ENCODE data around the gene HOXB8.

The HOXB8 gene

DNA sequence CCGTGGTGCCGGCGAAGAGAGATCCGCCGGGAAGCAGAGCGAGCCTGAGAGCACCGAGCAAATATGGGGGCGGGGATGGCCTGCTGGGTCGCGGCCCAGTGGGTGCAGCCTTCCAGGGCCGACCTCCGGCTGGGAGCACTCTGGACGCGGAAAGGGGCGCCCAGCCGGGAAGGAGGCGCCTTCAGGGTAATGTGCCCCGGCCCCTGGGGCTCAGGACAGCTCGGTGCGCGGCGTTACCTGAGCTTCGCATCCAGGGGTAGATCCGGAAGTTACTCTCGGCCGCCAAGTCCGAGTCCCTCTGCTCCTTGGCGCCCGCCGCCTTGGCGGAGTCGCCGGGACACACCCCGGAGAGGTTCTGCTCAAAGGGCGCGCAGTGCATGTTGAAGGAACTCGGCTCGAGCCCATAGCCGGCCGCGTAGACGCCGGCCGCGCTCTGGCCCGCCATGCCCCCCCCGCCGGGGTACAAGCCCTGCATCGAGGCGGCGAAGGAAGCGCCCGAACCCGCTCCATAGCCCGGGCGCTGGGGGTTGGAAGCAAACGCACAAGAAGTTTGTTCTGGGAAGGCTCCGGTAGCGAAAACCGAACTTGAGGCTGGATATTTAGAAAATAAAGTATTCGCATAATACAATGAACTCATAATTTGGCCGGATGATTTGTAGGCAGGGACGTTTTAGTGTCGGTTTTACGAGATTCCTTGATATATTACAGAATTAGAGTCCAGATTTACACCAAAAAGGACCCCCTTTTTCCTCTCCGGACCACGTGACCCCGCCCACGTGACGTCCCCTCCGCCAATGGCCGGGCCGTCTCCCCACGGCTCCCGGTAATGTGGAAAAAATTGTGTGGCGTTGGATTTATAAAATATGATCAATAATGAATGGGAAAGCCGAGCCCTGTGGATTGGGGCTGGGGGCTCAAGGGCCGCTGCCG lies 4.5 kb downstream of the HOXB8 start, which contains the start of gene HOXB7:
TSS of gene HOXB7 (minus strand) at position 736 of the 930 bp plus-strand sequence. CDS start at position 637, 99 bp downstream.
- Mint-ChIP-seq H3K9me3 (peaks cover 2% of the 10 kb centered on the region), H3K36me3 (no peaks in the 10 kb centered on the region), H3K4me3 (peak within 1 kb of the TSS; percentile 88), H3K27ac (peak within 1 kb of the TSS; percentile 9), H3K27me3 (peaks cover 98% of the 10 kb centered on the region), H3K4me1 (peaks cover 55% of the 10 kb centered on the region)
- peak; percentile 63 for ATAC-seq

DNA sequence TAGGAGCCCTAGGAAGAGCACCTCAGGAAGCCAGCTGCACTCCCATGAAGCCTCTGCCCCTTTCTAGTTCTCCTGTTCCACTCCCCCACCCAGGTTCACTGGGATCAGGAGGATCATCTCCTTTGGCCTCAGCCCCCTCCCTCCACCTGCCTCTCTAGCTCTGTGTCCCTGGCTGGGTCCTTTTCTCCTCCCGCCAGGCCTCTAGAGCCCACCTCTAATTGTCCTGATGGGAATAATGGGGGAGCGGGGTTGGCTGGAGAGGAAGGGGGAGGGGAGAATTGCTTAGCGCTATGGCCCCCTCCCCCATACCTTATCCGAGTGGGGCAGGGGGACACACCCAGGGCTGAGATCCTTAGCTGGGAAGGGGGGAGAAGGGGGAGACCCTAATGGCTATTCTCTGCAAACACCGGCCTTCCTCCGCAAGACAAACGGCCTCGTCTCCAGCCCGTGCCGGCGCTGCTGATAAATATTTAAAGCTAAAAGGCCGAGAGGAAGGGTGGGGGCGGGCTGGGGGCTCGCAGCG lies 5.3 kb downstream of the HOXB8 start:
- no peaks in the 10 kb centered on the region for H3K9me3 Mint-ChIP-seq
- H3K27me3 Mint-ChIP-seq: peaks cover 98% of the 10 kb centered on the region
- peak overlapping the region; percentile 88 for H3K4me3 Mint-ChIP-seq
- peak overlapping the region; percentile 9 for H3K27ac Mint-ChIP-seq
- ATAC-seq: no peak
- H3K4me1 Mint-ChIP-seq: peaks cover 51% of the 10 kb centered on the region
- no peaks in the 10 kb centered on the region for H3K36me3 Mint-ChIP-seq

DNA sequence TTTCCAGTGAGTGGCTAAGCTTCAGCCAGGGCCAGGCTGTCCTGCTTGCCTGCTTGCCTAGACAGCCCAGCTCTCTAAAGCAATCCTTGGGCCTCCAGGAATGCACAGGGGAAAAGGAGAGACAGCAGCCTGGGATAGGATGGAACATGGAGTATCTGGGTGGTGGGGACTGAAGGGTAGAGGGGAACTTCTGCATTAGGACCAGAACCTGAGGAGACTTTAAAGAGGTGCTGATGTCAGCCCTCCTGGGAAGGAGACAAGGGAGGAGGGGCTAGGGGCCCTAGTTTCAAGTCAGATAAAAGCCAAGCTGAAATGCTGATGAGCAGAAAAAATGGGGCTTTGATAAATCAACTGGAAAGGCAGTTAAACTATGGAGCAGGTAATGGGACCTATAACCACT lies 6.1 kb downstream of the HOXB8 start:
- Mint-ChIP-seq H3K4me1 (peaks cover 43% of the 10 kb centered on the region), H3K36me3 (no peaks in the 10 kb centered on the region), H3K4me3 (peak overlapping the region; percentile 4), H3K27ac (no peak overlapping the region), H3K9me3 (no peaks in the 10 kb centered on the region), H3K27me3 (peaks cover 98% of the 10 kb centered on the region)
- no peak for ATAC-seq

DNA sequence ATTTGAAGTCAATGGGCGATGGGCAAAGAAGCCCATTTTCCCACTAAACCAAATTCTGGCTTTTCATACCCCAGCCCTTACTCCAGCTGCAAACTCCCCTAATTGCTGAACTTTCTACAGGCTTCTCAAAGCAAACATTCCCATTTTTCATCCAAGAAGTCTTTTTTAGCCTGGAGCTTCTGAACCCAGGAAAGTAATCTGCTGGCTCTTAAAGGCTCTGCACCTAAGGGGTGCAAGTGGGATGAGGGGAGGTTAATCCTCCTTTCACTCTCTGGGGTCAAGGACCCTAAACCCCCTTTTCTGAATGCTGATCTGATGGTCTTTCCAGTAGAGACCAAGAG lies 6.6 kb downstream of the HOXB8 start:
- peaks cover 37% of the 10 kb centered on the region for H3K4me1 Mint-ChIP-seq
- no peak overlapping the region for H3K27ac Mint-ChIP-seq
- H3K36me3 Mint-ChIP-seq: no peaks in the 10 kb centered on the region
- no peaks in the 10 kb centered on the region for H3K9me3 Mint-ChIP-seq
- no peak for ATAC-seq
- no peak overlapping the region for H3K4me3 Mint-ChIP-seq
- peaks cover 98% of the 10 kb centered on the region for H3K27me3 Mint-ChIP-seq

DNA sequence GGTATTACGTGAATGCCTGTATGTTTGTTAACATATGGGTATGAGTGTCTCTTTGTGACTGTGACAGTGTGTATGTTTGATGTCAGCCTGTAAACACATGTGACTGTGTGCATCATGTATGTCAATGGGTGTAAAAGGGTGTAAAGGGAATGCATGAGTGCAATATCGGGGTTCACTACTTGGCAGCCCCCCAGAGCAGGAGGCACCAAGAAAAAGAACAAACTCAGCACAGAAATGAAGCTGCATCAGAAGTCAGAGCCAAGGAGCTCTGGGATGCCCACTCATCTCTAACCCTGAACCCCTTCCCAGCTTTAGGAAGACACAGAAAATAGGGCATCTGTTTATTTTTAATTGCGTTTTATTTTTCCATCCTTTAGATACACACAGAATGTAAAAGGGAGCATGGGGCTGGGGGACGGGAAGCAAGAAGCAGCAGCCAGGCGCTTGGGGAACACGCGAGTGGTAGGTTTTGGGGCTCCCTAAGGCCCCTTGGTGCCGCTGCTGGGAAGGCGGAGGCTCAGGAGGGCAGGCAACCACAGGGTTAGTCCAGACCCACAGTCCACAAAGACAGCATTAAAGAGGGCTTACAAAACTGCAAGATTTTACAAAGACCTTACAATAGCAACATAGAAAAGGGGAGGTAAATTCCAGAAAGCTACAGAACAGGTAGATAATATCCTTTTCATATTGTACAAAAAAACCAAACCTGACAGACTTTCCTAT lies 8.0 kb downstream of the HOXB8 start:
- no peak overlapping the region for H3K27ac Mint-ChIP-seq
- no peaks in the 10 kb centered on the region for H3K36me3 Mint-ChIP-seq
- H3K4me3 Mint-ChIP-seq: no peak overlapping the region
- H3K4me1 Mint-ChIP-seq: peaks cover 31% of the 10 kb centered on the region
- no peak for ATAC-seq
- peaks cover 98% of the 10 kb centered on the region for H3K27me3 Mint-ChIP-seq
- no peaks in the 10 kb centered on the region for H3K9me3 Mint-ChIP-seq

DNA sequence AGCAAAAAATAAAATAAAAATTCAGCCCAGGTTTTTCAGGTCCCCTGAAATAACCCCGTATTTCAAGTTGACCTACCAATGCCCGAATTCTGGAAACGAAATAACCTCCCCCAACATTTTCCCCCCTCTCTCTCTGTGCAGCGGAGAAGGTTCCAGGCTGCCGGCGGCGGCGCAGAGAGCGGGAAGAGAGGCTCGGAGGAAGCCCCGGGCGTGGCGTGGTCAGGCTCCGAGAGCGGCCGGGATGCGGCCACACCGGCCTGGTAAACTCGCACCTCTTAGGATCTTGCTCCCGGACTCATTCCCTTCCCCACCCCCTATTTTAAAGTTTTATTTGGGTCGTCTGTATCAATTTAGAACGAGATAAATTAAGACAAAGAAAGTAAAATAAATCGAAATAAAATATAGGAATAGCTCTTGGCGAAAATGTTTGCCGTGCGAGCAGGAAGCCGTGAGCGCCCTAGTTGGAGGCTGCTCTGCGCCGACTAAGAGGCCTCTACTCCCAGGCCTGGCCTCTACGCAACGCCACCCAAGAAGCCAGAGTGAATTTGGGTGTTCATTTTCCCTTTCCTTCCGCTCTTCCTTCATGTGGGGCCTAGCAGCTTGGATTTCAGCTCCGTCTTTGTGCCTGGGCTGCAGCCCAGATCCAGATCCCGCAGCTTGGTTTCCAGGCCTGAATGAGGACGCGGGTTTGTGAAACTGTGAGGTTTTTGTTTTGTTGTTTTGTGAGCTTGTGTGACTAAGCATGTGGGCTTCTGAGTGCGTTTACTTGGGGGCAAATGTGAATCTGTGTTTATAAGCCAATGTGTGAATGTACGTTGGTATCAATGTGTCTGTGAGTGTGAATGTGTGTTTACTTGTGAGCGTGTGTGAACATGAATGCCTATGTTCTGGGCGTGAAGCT lies 8.9 kb downstream of the HOXB8 start:
- no peak for ATAC-seq
- Mint-ChIP-seq H3K27ac (no peak overlapping the region), H3K4me3 (no peak overlapping the region), H3K36me3 (no peaks in the 10 kb centered on the region), H3K27me3 (peaks cover 98% of the 10 kb centered on the region), H3K9me3 (no peaks in the 10 kb centered on the region), H3K4me1 (peaks cover 24% of the 10 kb centered on the region)

DNA sequence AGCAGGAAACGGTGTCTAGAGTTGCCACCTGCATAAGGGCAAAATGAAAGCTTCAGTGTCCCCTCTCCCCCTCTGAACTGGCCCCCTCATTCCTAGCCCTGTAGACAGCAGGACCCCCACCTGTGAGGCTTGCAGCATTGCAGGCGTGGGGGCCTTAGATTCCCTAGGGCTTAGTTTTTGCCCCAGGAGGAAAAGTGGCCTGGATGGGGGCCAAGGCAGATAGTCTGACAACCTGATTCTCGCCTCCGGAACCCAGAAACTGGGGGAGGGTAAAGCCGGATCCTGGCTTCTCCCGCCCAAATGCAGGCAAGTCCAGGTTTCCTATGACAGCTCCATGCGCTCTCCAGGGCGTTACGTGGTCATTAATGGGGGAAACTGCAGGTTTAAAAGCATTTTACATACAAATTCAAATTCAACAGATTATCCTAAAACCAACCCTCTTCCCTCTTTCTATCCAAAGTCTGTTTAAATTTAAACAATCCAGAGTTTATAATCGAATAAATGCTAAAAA lies 9.6 kb downstream of the HOXB8 start:
- Mint-ChIP-seq H3K4me3 (no peak overlapping the region), H3K4me1 (peaks cover 16% of the 10 kb centered on the region), H3K9me3 (no peaks in the 10 kb centered on the region), H3K27me3 (peaks cover 98% of the 10 kb centered on the region), H3K36me3 (no peaks in the 10 kb centered on the region), H3K27ac (no peak overlapping the region)
- no peak for ATAC-seq

DNA sequence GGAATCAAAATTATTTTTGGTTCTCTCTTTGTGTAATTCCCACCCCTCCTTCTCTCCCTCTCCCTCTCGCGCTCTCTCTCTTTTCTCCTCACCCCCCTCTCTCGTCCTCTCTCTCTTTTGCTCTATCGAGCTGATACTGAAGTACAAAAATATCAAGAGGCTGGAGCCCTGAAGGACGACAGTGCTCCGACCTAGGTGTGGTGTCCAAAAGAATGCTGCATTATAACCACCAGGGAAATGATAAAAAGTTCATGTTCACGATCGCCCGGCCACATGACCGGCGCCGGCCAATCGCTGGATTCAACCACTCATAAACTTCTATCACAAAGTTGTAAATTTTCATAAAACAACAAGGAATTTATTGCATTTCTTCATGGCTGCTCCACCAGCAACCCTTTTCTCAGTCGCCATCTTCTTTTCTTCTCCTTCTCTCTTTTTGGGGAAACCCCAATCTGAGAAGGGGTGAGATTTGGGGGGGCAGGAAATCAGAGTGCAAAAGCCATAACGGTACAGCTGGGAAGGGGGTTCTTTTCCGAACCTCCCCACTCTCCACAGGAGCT lies 10.2 kb downstream of the HOXB8 start, which contains the start of gene HOXB6:
TSS of gene HOXB6 (minus strand) at position 217 of the 560 bp plus-strand sequence. CDS start 6,836 bp downstream, outside the sequence.
- no peak within 1 kb of the TSS for H3K4me3 Mint-ChIP-seq
- H3K9me3 Mint-ChIP-seq: no peaks in the 10 kb centered on the region
- no peak within 1 kb of the TSS for H3K27ac Mint-ChIP-seq
- H3K27me3 Mint-ChIP-seq: peaks cover 100% of the 10 kb centered on the region
- no peaks in the 10 kb centered on the region for H3K36me3 Mint-ChIP-seq
- peaks cover 15% of the 10 kb centered on the region for H3K4me1 Mint-ChIP-seq
- ATAC-seq: no peak

DNA sequence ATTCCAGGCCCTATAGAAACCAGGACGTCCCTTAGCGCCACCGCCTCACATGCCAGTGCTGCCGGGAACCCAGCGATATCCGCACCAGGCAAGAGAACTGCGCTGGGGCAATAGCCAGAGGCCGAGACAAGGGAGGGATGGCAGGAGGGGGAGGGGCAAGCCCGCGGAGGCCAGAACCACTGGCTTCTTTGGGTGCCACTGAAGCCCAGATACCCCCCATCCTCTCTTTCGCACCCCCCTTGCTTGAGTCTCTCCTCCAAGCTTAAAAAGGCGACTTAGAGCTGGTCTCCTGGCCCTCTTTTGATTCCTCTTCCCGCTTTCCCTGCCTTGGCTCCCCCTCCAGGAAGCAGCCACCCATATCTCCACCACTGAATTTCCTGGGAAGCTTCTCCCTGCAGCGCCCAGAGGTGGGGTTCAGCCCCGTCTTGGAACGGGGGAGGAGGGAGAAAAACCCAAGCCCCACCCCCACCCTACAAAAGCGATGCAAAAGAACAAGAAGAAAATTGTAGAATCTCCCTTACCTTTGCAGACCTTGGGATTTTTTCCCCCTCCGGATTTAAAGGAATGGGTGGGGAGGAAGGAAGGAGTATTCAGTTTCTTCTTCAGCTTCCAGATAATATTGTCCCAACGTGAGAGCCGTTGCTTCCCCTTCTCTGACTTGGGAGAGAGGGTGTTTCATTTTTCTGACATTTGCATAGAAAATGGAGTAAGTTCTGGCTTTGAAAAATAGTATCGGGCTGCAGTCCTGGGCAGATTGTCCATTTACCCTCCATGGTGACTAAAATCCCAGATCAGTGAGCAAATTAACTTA lies 10.9 kb downstream of the HOXB8 start:
- no peaks in the 10 kb centered on the region for H3K9me3 Mint-ChIP-seq
- no peak for ATAC-seq
- H3K4me1 Mint-ChIP-seq: peaks cover 15% of the 10 kb centered on the region
- H3K27ac Mint-ChIP-seq: no peak overlapping the region
- H3K4me3 Mint-ChIP-seq: no peak overlapping the region
- H3K36me3 Mint-ChIP-seq: no peaks in the 10 kb centered on the region
- H3K27me3 Mint-ChIP-seq: peaks cover 100% of the 10 kb centered on the region

DNA sequence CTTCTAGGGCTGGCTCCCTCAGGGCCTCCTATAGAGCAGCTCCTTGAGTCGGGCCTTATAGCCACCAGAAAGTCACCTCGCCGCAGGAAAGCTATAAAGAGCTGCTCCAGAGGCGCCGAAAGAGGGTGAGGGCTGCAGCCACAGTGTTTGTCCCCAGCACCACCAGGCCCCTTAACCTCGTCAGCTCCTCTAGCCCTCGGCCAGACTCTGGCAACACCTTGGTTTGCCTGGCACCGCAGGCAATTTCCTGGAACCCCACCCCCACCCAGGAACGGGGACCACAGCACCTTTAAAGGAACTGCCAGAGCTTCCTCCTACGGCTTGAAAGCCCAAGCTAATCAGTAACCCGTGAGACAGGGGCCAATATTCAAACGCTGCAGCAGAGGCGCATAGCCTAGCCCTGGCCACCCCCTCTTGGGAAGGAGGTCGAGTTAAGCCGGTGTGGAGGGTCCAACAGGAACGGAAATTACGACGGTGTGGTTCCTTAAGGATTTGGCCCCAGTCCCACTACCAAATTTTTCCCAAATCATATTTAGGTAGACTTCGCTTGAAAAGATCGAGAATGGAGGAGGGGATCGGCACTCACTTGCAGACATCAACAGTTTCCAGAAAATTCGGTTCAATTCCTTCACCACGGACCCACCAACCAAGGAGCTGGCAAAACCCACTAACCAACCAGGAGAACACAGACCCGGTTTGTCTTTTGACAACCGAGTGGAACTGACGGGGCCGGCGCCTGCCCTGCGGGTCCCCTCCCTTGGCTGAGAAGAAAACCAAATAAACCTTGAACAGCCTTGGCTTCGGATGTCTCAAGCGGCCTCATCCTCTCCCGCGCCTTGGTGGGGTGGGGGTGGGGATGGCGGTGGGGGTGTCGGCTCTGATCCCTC lies 13.3 kb downstream of the HOXB8 start:
- no peak for ATAC-seq
- Mint-ChIP-seq H3K9me3 (no peaks in the 10 kb centered on the region), H3K27me3 (peaks cover 100% of the 10 kb centered on the region), H3K4me3 (no peak overlapping the region), H3K4me1 (peaks cover 23% of the 10 kb centered on the region), H3K27ac (no peak overlapping the region), H3K36me3 (no peaks in the 10 kb centered on the region)

DNA sequence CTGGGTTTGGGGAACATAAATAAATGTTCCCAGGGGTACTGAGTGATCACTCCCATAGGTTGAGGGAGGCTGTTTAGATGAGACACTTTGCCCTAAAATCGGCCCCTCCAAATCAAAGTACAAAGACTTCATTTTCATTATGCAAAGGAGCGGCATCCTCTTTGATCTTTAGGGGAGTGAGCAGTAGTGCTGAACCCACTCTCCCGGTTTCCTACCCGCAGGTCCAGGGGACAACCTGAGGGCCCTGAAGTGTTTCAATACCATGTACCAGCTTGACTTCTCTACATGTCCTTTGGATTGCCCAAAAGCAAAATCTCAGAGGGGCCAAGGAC lies 13.9 kb downstream of the HOXB8 start:
- Mint-ChIP-seq H3K4me3 (no peak overlapping the region), H3K36me3 (no peaks in the 10 kb centered on the region), H3K27ac (no peak overlapping the region), H3K4me1 (peaks cover 29% of the 10 kb centered on the region), H3K9me3 (no peaks in the 10 kb centered on the region), H3K27me3 (peaks cover 100% of the 10 kb centered on the region)
- ATAC-seq: no peak

DNA sequence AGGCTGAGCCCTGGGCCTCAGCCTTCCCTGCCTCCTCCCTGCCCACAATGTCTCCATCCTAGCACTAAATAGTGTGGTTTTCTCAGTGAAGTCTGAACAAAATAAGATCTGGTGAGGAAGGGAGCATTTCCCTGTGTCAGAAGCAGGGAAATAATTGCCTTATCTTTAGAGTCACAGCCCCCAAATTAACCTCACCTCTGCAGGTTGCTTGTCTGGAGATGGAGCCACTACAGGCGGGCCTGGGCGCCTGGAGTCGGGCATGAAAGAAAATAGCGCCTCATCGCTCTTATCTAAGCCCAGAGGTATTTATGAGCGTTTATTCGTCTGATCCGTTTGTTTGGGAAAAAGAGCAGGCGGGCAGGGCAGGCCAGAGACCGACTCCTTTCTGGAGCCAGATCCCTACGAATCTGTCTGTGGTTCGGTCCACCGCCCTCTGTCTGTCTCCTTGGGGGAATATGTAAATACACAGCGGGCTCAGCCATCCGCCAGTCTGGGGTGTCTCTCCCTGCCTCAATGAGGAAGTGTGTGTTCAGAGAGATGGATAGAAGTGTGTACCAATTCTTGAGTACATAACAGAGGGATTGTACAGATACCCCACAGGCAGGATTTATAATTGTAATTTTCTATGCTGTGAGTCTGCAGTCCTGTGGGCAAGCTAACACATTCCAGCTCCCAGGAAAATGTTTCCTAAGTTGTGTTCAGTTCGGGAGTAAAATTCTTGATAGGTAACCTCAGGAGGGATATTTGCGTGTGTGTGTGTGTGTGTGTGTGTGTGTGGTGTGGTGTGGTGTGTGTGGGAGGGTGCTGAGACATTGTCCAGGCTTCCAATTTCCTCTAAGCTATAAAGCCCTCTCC lies 14.6 kb downstream of the HOXB8 start:
- Mint-ChIP-seq H3K4me3 (no peak overlapping the region), H3K27ac (no peak overlapping the region), H3K9me3 (no peaks in the 10 kb centered on the region), H3K36me3 (no peaks in the 10 kb centered on the region), H3K4me1 (peaks cover 31% of the 10 kb centered on the region), H3K27me3 (peaks cover 100% of the 10 kb centered on the region)
- no peak for ATAC-seq

All from stimulated activated memory B cell treated with anti-CD40 and anti-IgM and Interleukin-4, amounts not matched to agents 10 μg/mL and 1 μg/mL and 100 μg/mL, for 72 hours (primary cell).